Thymus (tissue), 11 donors: Measurements from ENCODE around the gene CCT7. TPM values are rescaled to one million over a fixed set of nuclear protein-coding genes. Genes with fewer than 3 reads are reported as not detected.
A peak's percentile ranks its signal among the peaks of the same experiment; 100 is the strongest.

Experiments
- DNase-seq, 9 donors: peaks; one replicate each; pipeline ENCODE4 v3.0.0-alpha.2; 2013; ENCODE audit warnings: low spot score in 9 of 9, low read depth in 6 of 9, missing footprints in 1 of 9
- H3K27ac ChIP-seq, 2 donors: one replicate each; pipeline ENCODE4 v1.5.1; 2013; ENCODE audit warnings: control low read depth in 1 of 2, low read depth in 1 of 2, low read length in 1 of 2, mild to moderate bottlenecking in 1 of 2, moderate library complexity in 1 of 2
- H3K27me3 ChIP-seq, 2 donors: one replicate each; pipeline ENCODE4 v1.5.1; 2013; ENCODE audit warnings: low read length in 1 of 2; ENCODE audit not compliant: control insufficient read depth in 2 of 2, insufficient read depth in 1 of 2
- H3K36me3 ChIP-seq, 2 donors: one replicate each; pipeline ENCODE4 v1.5.1; 2013; ENCODE audit warnings: low read length in 1 of 2, mild to moderate bottlenecking in 1 of 2, moderate library complexity in 1 of 2; ENCODE audit not compliant: control insufficient read depth in 2 of 2, insufficient read depth in 2 of 2
- H3K4me1 ChIP-seq, 2 donors: one replicate each; pipeline ENCODE4 v1.5.1; 2013; ENCODE audit warnings: low read length in 2 of 2; ENCODE audit not compliant: control insufficient read depth in 2 of 2, insufficient read depth in 2 of 2
- H3K4me3 ChIP-seq, 2 donors: one replicate each; pipeline ENCODE4 v1.5.1; 2013; ENCODE audit warnings: low read length in 2 of 2, control low read depth in 1 of 2, mild to moderate bottlenecking in 1 of 2
- H3K9me3 ChIP-seq, 2 donors: one replicate each; pipeline ENCODE4 v1.5.1; 2013; ENCODE audit warnings: low read length in 1 of 2, mild to moderate bottlenecking in 1 of 2; ENCODE audit not compliant: control insufficient read depth in 2 of 2, insufficient read depth in 1 of 2
- WGBS: extraction: QIAGEN DNeasy Blood & Tissue Kit; methylation state at CpG from one replicate; pipeline ENCODE4 v1.1.7; 2013; 5-methylcytosine and 5-hydroxymethylcytosine counted together
- polyA plus RNA-seq: library from polyadenylated mRNA; stranded (reverse); fragments of 200-250 nt; gene quantifications from one replicate; pipeline ENCODE4 v1.2.3, GENCODE V29; 2013
- total RNA-seq: library from RNA; stranded (reverse); fragments of 120-200 nt; gene quantifications from one replicate; pipeline ENCODE4 v1.2.4, GENCODE V29; 2013
- donor health status: healthy.

CCT7 gene
- total and polyA plus RNA-seq, 2 donors, result 115 to 313 TPM

GRCh38 chr2:73285159-73285739 is 51.1 kb downstream of the CCT7 start:
- DNase-seq, result peak in 2 of 9 donors; percentile 31 to 58
- WGBS, result 13% methylated on average over 5 of the region's 5 CpGs
- H3K9me3 ChIP-seq, result no peaks in the 10 kb centered on the region
- H3K27ac ChIP-seq, result peak overlapping the region; percentile 44 to 83
- peaks cover 8 to 22% of the 10 kb centered on the region in 2 donors for H3K4me1 ChIP-seq
- H3K36me3 ChIP-seq, result no peaks in the 10 kb centered on the region
- peaks cover under 1 to 23% of the 10 kb centered on the region in 2 donors for H3K27me3 ChIP-seq
- H3K4me3 ChIP-seq, result peak overlapping the region; percentile 66 to 77

- Histone ChIP-seq H3K9me3 (no peaks in the 10 kb centered on the region), H3K36me3 (no peaks in the 10 kb centered on the region), H3K27ac (no peak overlapping the region), H3K4me3 (no peak overlapping the region), H3K4me1 (peaks cover 12 to 23% of the 10 kb centered on the region in 2 donors), H3K27me3 (peaks cover 10 to 33% of the 10 kb centered on the region in 2 donors)
- DNase-seq, result no peak
- 95% methylated on average over 3 of the region's 3 CpGs for WGBS
Observed at GRCh38 chr2:73286134-73286655, 52.1 kb downstream of the CCT7 start.

- no peaks in the 10 kb centered on the region for H3K36me3 ChIP-seq
- no peak overlapping the region for H3K27ac ChIP-seq
- H3K4me3 ChIP-seq, result no peak overlapping the region
- H3K4me1 ChIP-seq, result peaks cover 14 to 31% of the 10 kb centered on the region in 2 donors
- peaks cover 40 to 64% of the 10 kb centered on the region in 2 donors for H3K27me3 ChIP-seq
- peaks cover 0 to 1% of the 10 kb centered on the region in 2 donors for H3K9me3 ChIP-seq
- DNase-seq, result no peak
Observed at GRCh38 chr2:73289304-73289703, 55.2 kb downstream of the CCT7 start.

- no peaks in the 10 kb centered on the region for H3K36me3 ChIP-seq
- 64% methylated on average over 6 of the region's 6 CpGs for WGBS
- peaks cover 0 to 1% of the 10 kb centered on the region in 2 donors for H3K9me3 ChIP-seq
- DNase-seq, result peak in 6 of 9 donors; percentile 33 to 71 (median 40)
- no peak overlapping the region for H3K4me3 ChIP-seq
- no peak overlapping the region for H3K27ac ChIP-seq
- H3K4me1 ChIP-seq, result peaks cover 10 to 23% of the 10 kb centered on the region in 2 donors
- H3K27me3 ChIP-seq, result peaks cover 48 to 73% of the 10 kb centered on the region in 2 donors
Observed at GRCh38 chr2:73290049-73290839, 56.1 kb downstream of the CCT7 start.

- Histone ChIP-seq H3K36me3 (no peaks in the 10 kb centered on the region), H3K4me1 (peaks cover 10 to 20% of the 10 kb centered on the region in 2 donors), H3K27me3 (peaks cover 50 to 82% of the 10 kb centered on the region in 2 donors), H3K9me3 (peaks cover 0 to 1% of the 10 kb centered on the region in 2 donors), H3K4me3 (peak overlapping the region in 1 of 2 donors; percentile 32), H3K27ac (no peak overlapping the region)
- peak in 7 of 9 donors; percentile 52 to 85 (median 66) for DNase-seq
- WGBS, result 6% methylated on average over 34 of the region's 34 CpGs
Observed at GRCh38 chr2:73291093-73291460, 57.0 kb downstream of the CCT7 start.

GRCh38 chr2:73291461-73292315 is 57.6 kb downstream of the CCT7 start:
- Histone ChIP-seq H3K36me3 (no peaks in the 10 kb centered on the region), H3K4me3 (peak overlapping the region in 1 of 2 donors; percentile 32), H3K4me1 (peaks cover 10 to 20% of the 10 kb centered on the region in 2 donors), H3K27ac (no peak overlapping the region), H3K9me3 (peaks cover 0 to 1% of the 10 kb centered on the region in 2 donors), H3K27me3 (peaks cover 52 to 84% of the 10 kb centered on the region in 2 donors)
- DNase-seq, result no peak
- 4% methylated on average over 82 of the region's 82 CpGs for WGBS

GRCh38 chr2:73292316-73292905 is 58.3 kb downstream of the CCT7 start:
- H3K27me3 ChIP-seq, result peaks cover 56 to 91% of the 10 kb centered on the region in 2 donors
- WGBS, result 12% methylated on average over 38 of the region's 38 CpGs
- H3K36me3 ChIP-seq, result no peaks in the 10 kb centered on the region
- H3K9me3 ChIP-seq, result peaks cover 0 to 1% of the 10 kb centered on the region in 2 donors
- DNase-seq, result no peak
- H3K4me3 ChIP-seq, result no peak overlapping the region
- peaks cover 10 to 20% of the 10 kb centered on the region in 2 donors for H3K4me1 ChIP-seq
- no peak overlapping the region for H3K27ac ChIP-seq

GRCh38 chr2:73292906-73293533 is 58.9 kb downstream of the CCT7 start:
- Histone ChIP-seq H3K36me3 (no peaks in the 10 kb centered on the region), H3K4me3 (peak overlapping the region in 1 of 2 donors; percentile 52), H3K4me1 (peaks cover 10 to 20% of the 10 kb centered on the region in 2 donors), H3K27ac (no peak overlapping the region), H3K27me3 (peaks cover 59 to 95% of the 10 kb centered on the region in 2 donors), H3K9me3 (peaks cover 0 to 1% of the 10 kb centered on the region in 2 donors)
- WGBS, result 5% methylated on average over 64 of the region's 64 CpGs
- no peak for DNase-seq
